Epidermal melanocyte (primary cell): Measurements from ENCODE around the gene NPRL2.

Experiments used
- DNase-seq: peaks from one replicate; pipeline ENCODE4 v3.0.0; 2011; ENCODE audit warnings: low spot score; ENCODE audit not compliant: insufficient read length

NPRL2 gene

GRCh38 chr3:50327943-50328691, 22.5 kb downstream of the NPRL2 start, which contains the start of gene TUSC2:
Gene TUSC2 (minus strand): TSS chr3:50328223. CDS start chr3:50328099, 124 bp downstream.
- peak; percentile 99 for DNase-seq

- no peak for DNase-seq
Measured at GRCh38 chr3:50327129-50327528, 23.4 kb downstream of the NPRL2 start.

- DNase-seq, result no peak
Measured at GRCh38 chr3:50326182-50326541, 24.4 kb downstream of the NPRL2 start.

- DNase-seq, result no peak
Measured at GRCh38 chr3:50325497-50326181, 24.9 kb downstream of the NPRL2 start.

GRCh38 chr3:50325113-50325480, 25.5 kb downstream of the NPRL2 start:
- DNase-seq, result no peak

GRCh38 chr3:50324351-50325112, 26.0 kb downstream of the NPRL2 start:
- peak; percentile 81 for DNase-seq

- DNase-seq, result no peak
Measured at GRCh38 chr3:50323614-50324199, 26.9 kb downstream of the NPRL2 start.

- no peak for DNase-seq
Measured at GRCh38 chr3:50323092-50323600, 27.4 kb downstream of the NPRL2 start.

- DNase-seq, result no peak
Measured at GRCh38 chr3:50322386-50323091, 28.0 kb downstream of the NPRL2 start, which contains the start of gene HYAL2. Gene HYAL2 (minus strand): TSS chr3:50322745. CDS start chr3:50320489, 2,256 bp downstream.

GRCh38 chr3:50322115-50322385, 28.5 kb downstream of the NPRL2 start:
- DNase-seq, result no peak

GRCh38 chr3:50321336-50322114, 29.1 kb downstream of the NPRL2 start:
- DNase-seq, result peak; percentile 80

GRCh38 chr3:50320853-50321335, 29.7 kb downstream of the NPRL2 start:
- peak; percentile 47 for DNase-seq

GRCh38 chr3:50319894-50320625, 30.5 kb downstream of the NPRL2 start:
- no peak for DNase-seq

- DNase-seq, result no peak
Measured at GRCh38 chr3:50319181-50319893, 31.2 kb downstream of the NPRL2 start.

GRCh38 chr3:50318615-50319014, 32.0 kb downstream of the NPRL2 start:
- DNase-seq, result no peak

- DNase-seq, result no peak
Measured at GRCh38 chr3:50318163-50318562, 32.4 kb downstream of the NPRL2 start.

- no peak for DNase-seq
Measured at GRCh38 chr3:50317300-50317699, 33.3 kb downstream of the NPRL2 start.

GRCh38 chr3:50316657-50317242, 33.8 kb downstream of the NPRL2 start:
- no peak for DNase-seq
